MG63 (cell line): ENCODE data around the gene ARHGAP6. TPM values are rescaled to one million over a fixed set of nuclear protein-coding genes. Genes with fewer than 3 reads are reported as not detected.
"Not testable (repeated sequence)": the region's sequence is repeated elsewhere in the genome, so short reads cannot be mapped to it uniquely, and the experiment has no call there.

ENCODE experiments used
- DNase-seq: peaks from one replicate; pipeline ENCODE4 v3.0.0-alpha.2; 2020
- H3K27me3 ChIP-seq: fragments of 250-450 bp; sonication (Bioruptor Pico); 2 replicates; pipeline ENCODE4 v1.5.1; 2020; ENCODE audit warnings: mild to moderate bottlenecking, moderate library complexity
- H3K36me3 ChIP-seq: fragments of 250-450 bp; sonication (Bioruptor Pico); 2 replicates; pipeline ENCODE4 v1.5.1; 2020; ENCODE audit warnings: mild to moderate bottlenecking, moderate library complexity
- H3K4me3 ChIP-seq: fragments of 250-450 bp; sonication (Bioruptor Pico); 2 replicates; pipeline ENCODE4 v1.5.1; 2020; ENCODE audit warnings: mild to moderate bottlenecking, moderate library complexity
- H3K9me3 ChIP-seq: fragments of 250-450 bp; sonication (Bioruptor Pico); 2 replicates; pipeline ENCODE4 v1.5.1; 2020; ENCODE audit warnings: mild to moderate bottlenecking, moderate library complexity
- total RNA-seq: library from RNA; depleted of rRNA; stranded (reverse); fragments of >200 nt; shearing (Covaris generic); gene quantifications from 2 replicates; pipeline ENCODE4 v1.2.3, GENCODE V29; 2014; ENCODE audit warnings: low replicate concordance

Gene ARHGAP6
- total RNA-seq, 1 experiment from 2014 or later: 0.10 TPM

DNA sequence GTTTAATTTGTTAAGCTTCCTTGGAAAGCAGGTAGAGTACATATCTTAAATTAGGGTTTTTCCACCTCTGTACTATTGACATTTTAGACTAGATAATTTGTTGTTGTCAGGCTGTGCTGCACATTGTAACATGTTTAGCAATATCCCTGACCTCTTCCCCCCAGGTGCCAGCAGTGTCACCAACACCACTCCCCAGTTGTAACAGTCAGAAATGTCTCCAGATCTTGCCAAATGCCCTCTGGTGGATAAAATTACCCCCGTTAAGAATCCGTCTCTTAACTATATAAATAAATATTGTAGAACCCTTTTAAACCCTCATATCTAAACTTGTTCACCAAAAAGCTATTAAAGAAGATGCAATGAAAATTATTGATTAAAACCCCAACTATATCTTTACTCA lies 161.5 kb downstream of the ARHGAP6 start:
- no peak for DNase-seq

DNA sequence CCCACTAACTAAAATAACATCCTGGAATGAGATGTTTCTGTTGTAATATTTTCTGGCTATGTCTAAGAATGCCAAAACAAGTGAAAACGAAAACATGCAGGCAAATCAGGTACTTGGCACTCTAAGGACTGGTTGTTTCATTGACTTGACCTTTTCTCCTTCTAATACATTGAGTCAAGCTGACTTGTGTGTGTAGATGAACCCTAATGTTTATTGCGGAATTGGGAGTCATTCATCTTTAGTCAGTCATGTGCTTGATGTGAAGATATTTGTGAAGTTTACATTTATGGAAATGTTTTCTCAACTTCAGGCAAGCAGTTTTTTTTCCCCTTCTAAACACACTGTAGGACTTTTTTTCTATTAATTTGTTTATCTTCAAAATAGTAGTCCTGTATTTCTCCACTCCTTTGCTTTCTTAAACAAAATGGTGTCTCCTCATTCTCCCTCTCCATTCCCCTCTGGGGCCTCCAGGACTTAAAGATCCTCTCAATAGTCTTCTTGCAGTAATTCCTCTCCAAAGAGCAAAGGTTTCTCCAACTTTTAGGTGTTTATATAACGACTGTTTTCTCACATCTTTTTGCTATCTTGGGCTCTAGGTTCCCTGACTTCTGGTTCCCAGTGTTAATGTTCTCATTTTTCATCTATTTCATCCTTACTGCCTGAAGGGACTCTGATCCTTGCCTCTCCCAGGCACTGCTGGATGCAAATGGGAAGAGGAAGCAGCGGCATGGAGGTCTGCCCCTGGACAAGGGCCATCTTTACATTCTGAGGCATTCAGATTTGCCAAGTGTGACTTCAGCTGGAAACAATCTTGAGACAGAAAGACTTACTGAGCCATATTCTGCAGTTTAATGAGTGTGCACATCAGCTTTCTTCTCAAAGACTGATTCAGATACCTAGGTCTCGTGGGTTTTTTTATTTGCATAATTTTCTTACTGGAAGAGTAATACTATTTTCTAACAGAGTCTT lies 166.4 kb downstream of the ARHGAP6 start:
- no peak overlapping the region for H3K4me3 ChIP-seq
- no peaks in the 10 kb centered on the region for H3K36me3 ChIP-seq
- no peaks in the 10 kb centered on the region for H3K27me3 ChIP-seq
- no peaks in the 10 kb centered on the region for H3K9me3 ChIP-seq
- peak; percentile 76 for DNase-seq

More for the DNA sequence above, 161.5 kb downstream of the ARHGAP6 start:
- Histone ChIP-seq H3K9me3 (no peaks in the 10 kb centered on the region), H3K36me3 (no peaks in the 10 kb centered on the region), H3K4me3 (no peak overlapping the region), H3K27me3 (no peaks in the 10 kb centered on the region)

DNA sequence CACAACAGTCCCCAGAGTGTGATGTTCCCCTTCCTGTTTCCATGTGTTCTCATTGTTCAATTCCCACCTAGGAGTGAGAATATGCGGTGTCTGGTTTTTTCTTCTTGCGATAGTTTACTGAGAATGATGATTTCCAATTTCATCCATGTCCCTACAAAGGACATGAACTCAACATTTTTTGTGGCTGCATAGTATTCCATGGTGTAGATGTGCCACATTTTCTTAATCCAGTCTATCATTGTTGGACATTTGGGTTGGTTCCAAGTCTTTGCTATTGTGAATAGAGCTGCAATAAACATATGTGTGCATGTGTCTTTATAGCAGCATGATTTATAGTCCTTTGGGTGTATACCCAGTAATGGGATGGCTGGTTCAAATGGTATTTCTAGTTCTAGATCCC lies 174.3 kb downstream of the ARHGAP6 start:
- not testable (repeated sequence) for H3K9me3 ChIP-seq, H3K36me3 ChIP-seq, H3K27me3 ChIP-seq, H3K4me3 ChIP-seq, DNase-seq

DNA sequence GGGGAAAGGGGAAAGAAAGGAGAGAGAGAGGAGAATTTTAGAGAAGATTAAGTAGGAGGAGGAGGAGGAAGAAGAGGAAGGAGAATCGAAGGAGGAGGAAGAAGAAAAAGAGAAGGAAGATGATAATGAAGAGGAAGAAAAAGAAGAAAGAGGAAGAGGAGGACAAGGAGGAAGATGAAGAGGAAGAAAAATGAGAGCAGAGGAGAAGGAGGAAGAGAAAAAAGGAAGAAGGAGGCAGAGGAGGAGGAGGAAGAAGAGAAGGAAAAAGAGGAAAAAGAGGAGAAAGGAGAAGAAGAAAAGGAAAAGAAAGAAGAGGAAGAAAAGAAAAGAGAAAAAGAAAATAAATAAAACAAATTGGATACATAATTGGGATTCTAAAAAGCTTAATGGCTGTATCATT lies 181.4 kb downstream of the ARHGAP6 start:
- H3K36me3 ChIP-seq: no peaks in the 10 kb centered on the region
- no peaks in the 10 kb centered on the region for H3K9me3 ChIP-seq
- no peak overlapping the region for H3K4me3 ChIP-seq
- no peaks in the 10 kb centered on the region for H3K27me3 ChIP-seq
- DNase-seq: no peak

DNA sequence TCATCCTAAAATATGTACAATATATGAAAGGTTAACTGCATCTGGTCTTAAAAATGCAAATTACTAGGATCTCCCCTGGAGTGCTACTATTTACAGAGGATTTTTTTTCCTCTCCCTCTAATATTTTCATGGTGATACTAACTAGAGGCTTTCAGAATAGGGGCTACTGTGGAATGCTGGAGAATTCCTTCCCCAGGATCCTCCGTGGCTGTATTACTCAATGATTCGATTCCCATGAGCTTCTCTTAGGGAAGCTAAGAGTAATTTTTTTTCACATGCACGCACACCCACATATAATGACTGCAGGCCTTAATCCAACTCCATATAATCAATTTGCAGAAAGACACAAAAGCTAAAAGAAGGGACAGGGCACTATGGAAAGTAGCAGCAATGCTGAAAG lies 184.7 kb downstream of the ARHGAP6 start:
- no peaks in the 10 kb centered on the region for H3K9me3 ChIP-seq
- H3K27me3 ChIP-seq: no peaks in the 10 kb centered on the region
- DNase-seq: no peak

DNA sequence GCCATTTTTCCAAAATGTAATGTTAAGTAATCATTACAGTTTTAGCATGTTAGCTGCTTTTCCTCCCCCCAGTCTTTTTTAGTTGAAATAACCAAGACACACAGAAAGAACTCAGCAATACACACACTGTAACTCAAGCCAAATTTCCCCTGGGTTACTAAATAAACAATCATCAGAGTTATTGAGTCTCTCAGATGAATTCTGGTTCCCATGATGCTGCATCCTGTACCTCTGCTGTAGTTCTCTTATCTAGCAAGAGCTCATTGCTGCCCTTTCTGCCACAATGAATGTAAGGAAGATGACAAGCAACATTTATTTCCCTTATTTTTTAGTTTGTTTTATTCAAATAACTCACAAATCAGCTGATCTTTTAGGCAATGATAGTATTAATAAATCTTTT lies 185.1 kb downstream of the ARHGAP6 start:
- H3K9me3 ChIP-seq: no peaks in the 10 kb centered on the region
- DNase-seq: no peak
- no peaks in the 10 kb centered on the region for H3K27me3 ChIP-seq
- H3K36me3 ChIP-seq: no peaks in the 10 kb centered on the region
- no peak overlapping the region for H3K4me3 ChIP-seq

More for the DNA sequence above, 184.7 kb downstream of the ARHGAP6 start:
- no peak overlapping the region for H3K4me3 ChIP-seq
- H3K36me3 ChIP-seq: no peaks in the 10 kb centered on the region

DNA sequence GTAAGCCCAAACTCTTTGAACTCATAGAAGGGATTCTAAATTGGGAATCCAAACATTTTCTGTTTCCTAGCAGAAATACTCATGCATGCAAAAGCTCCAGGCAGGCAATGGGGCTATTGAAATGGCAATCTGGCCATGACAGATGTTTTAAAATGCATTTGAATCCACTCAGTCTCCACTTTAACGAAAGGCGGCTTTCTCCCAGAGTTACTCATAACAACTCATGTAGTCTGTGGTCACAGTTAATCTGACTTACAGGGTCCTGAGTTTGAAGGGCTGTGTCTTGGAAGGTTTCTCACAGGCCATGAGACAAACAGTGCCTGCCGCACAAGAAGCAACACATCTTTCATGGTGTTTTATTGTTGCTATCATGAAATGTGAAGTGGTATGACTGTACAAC lies 186.8 kb downstream of the ARHGAP6 start:
- Histone ChIP-seq H3K27me3 (no peaks in the 10 kb centered on the region), H3K4me3 (no peak overlapping the region), H3K36me3 (no peaks in the 10 kb centered on the region), H3K9me3 (no peaks in the 10 kb centered on the region)
- no peak for DNase-seq

DNA sequence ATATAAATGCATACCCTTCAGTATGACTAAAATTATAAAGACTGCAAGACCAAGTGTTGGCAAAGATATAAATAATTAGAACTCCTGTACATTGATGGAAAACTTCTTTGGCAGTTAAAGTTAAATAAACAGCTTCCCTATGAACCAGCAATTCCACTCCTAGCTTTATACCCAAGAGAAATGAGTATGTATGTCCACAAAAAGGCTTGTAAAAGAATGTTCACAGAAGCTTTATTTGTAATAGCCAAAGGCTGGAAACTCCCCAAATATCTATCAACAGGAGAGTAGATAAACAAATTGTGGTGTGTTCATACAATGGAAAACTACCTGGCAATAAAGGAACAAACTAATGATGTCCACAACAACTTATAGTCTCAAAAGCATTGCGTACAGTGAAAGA lies 187.7 kb downstream of the ARHGAP6 start:
- Histone ChIP-seq H3K27me3 (no peaks in the 10 kb centered on the region), H3K4me3 (no peak overlapping the region), H3K36me3 (no peaks in the 10 kb centered on the region), H3K9me3 (no peaks in the 10 kb centered on the region)
- no peak for DNase-seq

DNA sequence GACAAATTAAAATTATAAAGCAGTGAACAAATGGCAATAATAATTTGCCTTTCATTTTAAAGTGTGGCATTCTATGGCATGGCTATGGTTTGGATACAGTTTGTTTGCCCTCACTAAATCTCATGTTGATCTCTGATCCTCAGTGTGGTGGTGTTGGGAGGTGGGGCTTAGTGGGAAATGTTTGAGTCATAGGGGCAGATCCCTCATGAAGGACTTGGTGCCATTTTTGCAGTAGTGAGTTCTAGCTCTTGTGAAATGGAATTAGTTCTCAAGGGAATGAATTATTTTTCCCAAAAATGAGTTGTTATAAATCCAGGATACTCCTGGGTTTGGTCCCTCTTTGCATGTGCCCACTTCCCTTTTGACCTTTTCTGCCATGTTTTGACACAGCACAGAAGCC lies 191.1 kb downstream of the ARHGAP6 start:
- Histone ChIP-seq H3K27me3 (no peaks in the 10 kb centered on the region), H3K9me3 (no peaks in the 10 kb centered on the region), H3K36me3 (no peaks in the 10 kb centered on the region), H3K4me3 (no peak overlapping the region)
- no peak for DNase-seq

DNA sequence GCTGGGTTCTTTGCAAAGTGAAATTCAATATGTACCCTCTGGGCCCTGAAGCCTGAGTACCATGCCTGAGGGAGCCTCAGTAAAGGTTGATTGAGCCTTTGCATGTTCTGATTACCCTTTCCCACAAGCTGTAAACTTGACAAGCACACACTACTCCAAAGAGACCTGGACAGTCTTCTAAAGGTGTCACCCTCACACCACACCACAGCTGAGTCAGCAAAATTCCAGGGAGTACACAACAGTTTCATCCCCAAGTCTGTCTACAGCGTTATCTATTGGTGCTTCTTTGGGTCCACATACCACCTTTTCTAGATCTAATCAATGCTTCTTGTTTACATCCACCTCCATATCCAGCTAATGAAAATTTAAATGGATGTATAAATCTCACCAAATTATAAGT lies 191.7 kb downstream of the ARHGAP6 start:
- no peak overlapping the region for H3K4me3 ChIP-seq
- DNase-seq: no peak
- H3K9me3 ChIP-seq: no peaks in the 10 kb centered on the region
- H3K36me3 ChIP-seq: no peaks in the 10 kb centered on the region
- H3K27me3 ChIP-seq: no peaks in the 10 kb centered on the region

DNA sequence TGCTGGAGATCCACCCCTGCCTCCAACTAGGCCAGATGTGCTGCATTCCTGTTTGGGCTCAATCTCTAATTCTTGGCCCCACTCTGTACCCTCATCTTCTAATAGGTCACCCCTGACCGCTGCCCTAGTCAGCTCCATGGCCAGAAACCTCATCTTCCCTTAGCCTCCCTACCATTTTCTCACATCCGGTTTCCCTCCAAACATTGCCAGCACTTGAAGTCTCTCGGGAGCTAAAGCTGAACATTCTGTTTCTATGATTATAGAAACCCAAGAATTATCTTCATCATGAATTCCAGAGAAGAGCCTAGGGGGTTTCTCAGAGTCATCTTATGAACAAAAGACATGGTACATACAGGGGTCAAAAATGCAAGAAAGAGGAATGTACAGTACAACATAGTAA lies 192.8 kb downstream of the ARHGAP6 start:
- Histone ChIP-seq H3K27me3 (no peaks in the 10 kb centered on the region), H3K9me3 (no peaks in the 10 kb centered on the region), H3K4me3 (no peak overlapping the region), H3K36me3 (no peaks in the 10 kb centered on the region)
- no peak for DNase-seq

DNA sequence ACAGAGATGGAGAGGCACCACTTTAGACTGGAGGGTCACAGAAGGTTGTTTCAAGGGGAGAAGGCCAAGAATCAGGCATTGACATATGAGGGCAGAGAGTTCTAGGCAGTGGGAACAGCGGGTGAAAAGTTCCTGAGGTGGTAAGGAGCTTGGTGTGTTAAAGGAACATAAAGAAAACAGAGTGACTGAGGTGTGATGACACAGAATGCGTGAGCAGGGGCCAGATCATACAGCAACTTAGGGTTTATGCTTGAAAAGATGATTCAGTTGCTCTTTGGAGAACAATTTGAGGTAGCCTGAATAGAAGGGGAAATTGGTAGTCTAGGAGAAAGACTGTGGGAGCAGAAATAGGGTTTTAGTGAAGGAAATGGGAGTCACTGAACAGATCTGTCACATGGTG lies 193.3 kb downstream of the ARHGAP6 start:
- no peaks in the 10 kb centered on the region for H3K36me3 ChIP-seq
- H3K4me3 ChIP-seq: no peak overlapping the region
- H3K27me3 ChIP-seq: no peaks in the 10 kb centered on the region
- H3K9me3 ChIP-seq: no peaks in the 10 kb centered on the region
- DNase-seq: no peak

DNA sequence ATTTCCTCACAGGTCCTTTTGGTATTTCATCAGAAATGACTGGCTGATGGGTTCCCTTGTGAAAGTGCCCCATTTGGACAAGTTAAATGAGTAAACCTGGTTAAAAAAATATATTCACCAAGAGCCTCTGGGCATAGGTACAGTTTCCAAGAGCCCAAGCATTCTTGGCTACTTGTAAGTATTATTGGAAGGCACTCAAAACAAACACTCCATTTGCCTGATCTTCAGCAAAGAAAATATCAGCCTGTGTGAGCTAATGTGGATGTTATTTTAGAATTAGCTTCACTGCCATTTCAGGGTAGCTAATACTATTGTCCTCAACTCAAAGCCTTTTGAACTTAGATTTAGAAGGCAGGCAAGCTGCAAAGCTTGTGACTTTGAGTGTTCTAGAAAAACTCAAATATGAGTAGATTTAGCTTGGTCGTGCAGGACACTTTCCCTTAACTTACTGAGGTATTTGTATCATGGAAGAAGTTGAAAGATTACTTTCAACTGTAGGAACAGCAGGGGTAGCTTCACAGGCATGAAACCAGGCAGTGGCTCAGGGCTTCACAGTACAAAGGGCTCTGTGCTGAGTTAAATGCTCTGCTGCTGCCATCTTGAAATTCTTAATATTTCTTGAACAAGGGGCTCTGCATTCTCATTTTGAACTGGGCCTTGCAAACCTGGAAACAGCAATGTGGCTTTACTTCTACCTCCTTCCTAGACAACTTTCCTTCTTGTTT lies 195.3 kb downstream of the ARHGAP6 start:
- no peak overlapping the region for H3K4me3 ChIP-seq
- H3K9me3 ChIP-seq: no peaks in the 10 kb centered on the region; the same call in 1 of the 2 replicates
- no peaks in the 10 kb centered on the region for H3K36me3 ChIP-seq
- DNase-seq: peak; percentile 28
- no peaks in the 10 kb centered on the region for H3K27me3 ChIP-seq

DNA sequence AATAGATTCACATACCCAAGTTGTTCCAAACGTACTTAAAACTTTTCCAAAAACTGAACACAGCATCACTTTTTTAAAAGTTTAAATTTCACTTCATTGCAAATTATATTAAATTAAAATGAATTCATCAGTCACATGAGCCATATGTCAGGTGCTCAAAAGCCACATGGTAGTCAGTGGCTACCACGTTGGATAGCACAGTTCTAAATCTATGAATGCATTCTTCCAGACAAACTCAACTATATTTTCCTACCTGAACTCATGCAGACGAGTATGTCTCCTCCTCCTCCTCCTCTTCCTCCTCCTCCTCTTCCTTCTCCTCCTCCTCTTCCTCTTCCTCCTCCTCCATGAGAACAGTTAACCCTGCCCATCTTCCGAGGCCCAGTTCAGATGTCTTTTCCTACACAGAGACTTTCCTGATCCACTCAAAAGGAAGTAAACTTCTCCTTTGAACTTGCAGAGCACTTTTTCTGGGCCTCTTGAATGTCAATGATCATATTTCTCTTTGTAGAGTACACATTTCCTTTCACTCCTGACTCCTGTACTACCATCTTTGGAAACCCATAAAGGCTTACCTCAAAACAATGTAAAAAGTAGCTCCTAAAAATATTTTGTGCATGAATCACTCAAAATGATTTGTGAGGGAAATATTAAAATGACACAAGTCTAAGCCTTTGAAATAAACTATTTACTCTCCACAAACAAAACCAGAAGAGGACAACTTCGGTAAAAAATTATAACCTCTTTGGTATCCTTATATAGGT lies 199.9 kb downstream of the ARHGAP6 start:
- Histone ChIP-seq H3K36me3 (no peaks in the 10 kb centered on the region), H3K9me3 (no peaks in the 10 kb centered on the region; the same call in 1 of the 2 replicates), H3K27me3 (no peaks in the 10 kb centered on the region), H3K4me3 (no peak overlapping the region)
- no peak for DNase-seq

DNA sequence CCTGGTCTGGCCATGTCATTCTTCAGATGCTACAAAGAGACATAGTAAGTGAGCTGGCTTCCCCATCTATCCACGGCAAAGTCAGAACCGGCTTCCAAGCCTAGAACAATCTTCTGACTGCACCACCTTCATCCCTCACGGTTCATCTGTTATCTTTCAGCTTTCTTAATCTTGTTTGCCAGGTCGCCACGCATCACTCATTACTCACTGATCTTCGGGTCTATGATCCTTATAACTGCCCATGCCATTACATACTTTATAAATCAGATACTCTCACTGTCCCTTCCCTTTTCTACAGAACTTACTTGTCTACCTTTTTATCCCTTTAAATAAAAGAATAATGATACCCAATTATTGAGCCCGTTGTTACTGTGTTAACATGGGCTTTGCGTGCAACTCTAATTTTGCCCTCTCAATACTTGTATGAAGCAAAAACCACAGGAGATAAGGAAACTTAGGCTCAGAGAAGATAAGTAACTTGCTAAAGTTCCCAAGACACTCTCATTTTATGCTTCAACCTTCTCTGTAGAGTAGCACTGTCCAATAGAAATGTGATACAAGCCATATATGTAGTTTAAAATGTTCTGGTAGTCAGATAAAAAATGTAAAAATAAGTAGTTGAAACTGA lies 200.8 kb downstream of the ARHGAP6 start:
- Histone ChIP-seq H3K9me3 (no peaks in the 10 kb centered on the region; the same call in 1 of the 2 replicates), H3K4me3 (no peak overlapping the region), H3K27me3 (no peaks in the 10 kb centered on the region), H3K36me3 (no peaks in the 10 kb centered on the region)
- DNase-seq: no peak

DNA sequence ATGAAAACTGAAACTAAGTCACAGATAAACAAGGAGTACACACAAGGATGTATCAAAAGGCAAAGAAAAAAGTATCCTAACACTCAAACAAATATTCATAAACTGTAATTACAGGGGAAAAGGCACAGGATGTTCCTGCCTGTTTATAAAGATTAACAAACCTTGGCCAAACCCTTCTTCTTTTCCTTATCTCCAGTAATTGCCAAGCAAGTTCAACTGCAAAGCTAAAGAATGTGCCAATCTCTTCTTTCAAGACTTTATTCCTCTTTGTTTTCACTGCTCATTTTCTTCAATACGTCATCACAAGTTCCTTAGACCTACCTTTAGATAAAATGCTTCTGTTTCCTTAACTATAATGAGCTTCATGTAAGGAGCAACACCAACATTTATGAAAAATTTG lies 201.3 kb downstream of the ARHGAP6 start:
- H3K36me3 ChIP-seq: no peaks in the 10 kb centered on the region
- no peak for DNase-seq
- no peaks in the 10 kb centered on the region for H3K27me3 ChIP-seq
- H3K4me3 ChIP-seq: no peak overlapping the region
- H3K9me3 ChIP-seq: no peaks in the 10 kb centered on the region; the same call in 1 of the 2 replicates
